SU-DHL-6 (cell line): ENCODE measurements around the gene MAP1S.

Experiments
- EZH2phosphoT487 ChIP-seq: fragments of 200-600 bp; sonication (generic), shearing (Covaris generic); conservative IDR thresholded peaks from 2 replicates; pipeline ENCODE4 v1.6.1; 2018; ENCODE audit warnings: mild to moderate bottlenecking, antibody characterized with exemption, low read length, moderate library complexity, mixed read lengths
- TF ChIP-seq, protein P1 (sequence below): fragments of 200-600 bp; sonication (generic); IDR thresholded peaks from one replicate; pipeline ENCODE4 v1.5.1; 2017; ENCODE audit warnings: antibody characterized with exemption, mild to moderate bottlenecking, low read length, moderate library complexity; ENCODE audit not compliant: insufficient read depth, poor library complexity, severe bottlenecking

DNA sequence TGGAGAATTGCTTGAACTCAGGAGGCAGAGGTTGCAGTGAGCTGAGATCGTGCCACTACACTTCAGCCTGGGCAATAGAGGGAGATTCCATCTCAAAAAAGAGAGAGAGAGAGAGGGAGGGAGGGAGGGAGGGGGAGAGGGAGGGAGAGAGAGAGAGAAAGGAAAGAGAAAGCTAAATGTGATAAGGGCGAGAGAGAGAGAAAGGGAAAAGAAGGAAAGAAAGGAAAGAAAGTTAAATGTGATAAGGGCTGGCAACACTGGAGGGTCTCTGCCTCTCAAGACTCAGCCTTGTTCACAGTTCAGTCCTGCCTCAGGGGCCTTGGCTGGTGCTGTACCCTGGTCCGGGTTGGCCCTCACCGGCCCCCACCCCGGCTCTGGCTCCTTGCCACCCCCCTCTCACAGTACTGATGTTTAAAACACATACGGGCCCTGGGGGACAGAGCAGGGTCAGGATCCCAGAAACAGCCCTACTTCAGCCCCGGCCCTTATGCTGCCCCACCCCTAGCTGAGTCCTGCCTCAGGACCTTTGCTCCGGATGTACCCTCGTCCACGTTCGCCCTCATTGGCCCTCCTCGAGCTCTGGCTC is 3.5 kb downstream of the MAP1S start:
- TF ChIP-seq, protein P1, sequence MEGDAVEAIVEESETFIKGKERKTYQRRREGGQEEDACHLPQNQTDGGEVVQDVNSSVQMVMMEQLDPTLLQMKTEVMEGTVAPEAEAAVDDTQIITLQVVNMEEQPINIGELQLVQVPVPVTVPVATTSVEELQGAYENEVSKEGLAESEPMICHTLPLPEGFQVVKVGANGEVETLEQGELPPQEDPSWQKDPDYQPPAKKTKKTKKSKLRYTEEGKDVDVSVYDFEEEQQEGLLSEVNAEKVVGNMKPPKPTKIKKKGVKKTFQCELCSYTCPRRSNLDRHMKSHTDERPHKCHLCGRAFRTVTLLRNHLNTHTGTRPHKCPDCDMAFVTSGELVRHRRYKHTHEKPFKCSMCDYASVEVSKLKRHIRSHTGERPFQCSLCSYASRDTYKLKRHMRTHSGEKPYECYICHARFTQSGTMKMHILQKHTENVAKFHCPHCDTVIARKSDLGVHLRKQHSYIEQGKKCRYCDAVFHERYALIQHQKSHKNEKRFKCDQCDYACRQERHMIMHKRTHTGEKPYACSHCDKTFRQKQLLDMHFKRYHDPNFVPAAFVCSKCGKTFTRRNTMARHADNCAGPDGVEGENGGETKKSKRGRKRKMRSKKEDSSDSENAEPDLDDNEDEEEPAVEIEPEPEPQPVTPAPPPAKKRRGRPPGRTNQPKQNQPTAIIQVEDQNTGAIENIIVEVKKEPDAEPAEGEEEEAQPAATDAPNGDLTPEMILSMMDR: no peak
- TF ChIP-seq EZH2phosphoT487: no peak
